Fibroblast of the aortic adventitia (primary cell): ENCODE data around the gene TPM1. TPM values are rescaled to one million over a fixed set of nuclear protein-coding genes. Genes with fewer than 3 reads are reported as not detected.

Experiments
- DNase-seq: peaks from one replicate; pipeline ENCODE4 v3.0.0-alpha.2; 2010; ENCODE audit warnings: low read depth
- H3K4me3 ChIP-seq: 2 replicates; pipeline ENCODE4 v1.5.1; 2011; ENCODE audit warnings: low read depth, mild to moderate bottlenecking, control low read depth, low read length, moderate library complexity
- total RNA-seq: library from RNA; depleted of rRNA; stranded (reverse); fragments of >200 nt; gene quantifications from 2 replicates; pipeline ENCODE4 v1.2.3, GENCODE V29; 2012; ENCODE audit warnings: low replicate concordance
- TF ChIP-seq, protein P1 (sequence below): IDR thresholded peaks from 2 replicates; pipeline ENCODE4 v1.5.1; 2011; ENCODE audit warnings: mild to moderate bottlenecking, low read length, control low read depth, inconsistent platforms; ENCODE audit not compliant: insufficient read depth

The TPM1 gene
- total RNA-seq, 1 donor = 261 TPM

DNA sequence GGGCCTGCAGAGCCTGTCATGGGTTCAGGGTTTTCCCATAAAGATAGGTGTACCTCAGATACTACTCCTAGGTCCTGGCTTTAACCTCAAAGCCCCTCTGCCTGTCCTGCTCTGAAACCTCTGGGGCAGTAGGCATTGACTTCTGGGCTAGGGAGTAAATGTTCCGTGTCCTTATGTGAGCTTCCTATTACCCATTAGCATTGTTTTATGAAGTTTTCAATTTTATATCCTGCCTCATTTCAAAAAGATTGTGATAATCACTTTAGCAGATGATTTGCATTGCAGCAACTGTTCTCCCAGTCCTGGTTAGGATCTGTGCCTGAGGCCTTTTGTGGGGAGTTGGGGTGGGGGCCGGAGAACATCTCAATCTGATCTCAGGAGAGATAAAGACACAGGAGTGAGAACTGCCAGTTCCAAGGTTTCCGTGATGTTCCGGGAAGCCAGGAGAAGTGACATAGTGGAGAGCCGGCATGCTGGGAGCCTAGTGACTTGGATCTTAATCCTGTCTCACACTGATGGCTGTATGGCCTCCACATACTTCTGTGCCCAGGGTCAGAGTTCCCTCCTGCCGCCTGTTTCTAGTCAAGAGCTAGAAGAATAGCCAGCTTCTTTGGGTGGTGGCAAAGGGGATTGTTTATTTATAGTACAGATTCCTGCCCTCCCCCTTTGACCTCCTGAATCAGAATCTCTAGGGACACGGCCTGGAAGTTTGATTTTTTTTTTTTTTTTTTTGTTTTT is 10.6 kb downstream of the TPM1 start:
- H3K4me3 ChIP-seq = no peak overlapping the region
- DNase-seq = peak; percentile 67
- TF ChIP-seq, protein P1, sequence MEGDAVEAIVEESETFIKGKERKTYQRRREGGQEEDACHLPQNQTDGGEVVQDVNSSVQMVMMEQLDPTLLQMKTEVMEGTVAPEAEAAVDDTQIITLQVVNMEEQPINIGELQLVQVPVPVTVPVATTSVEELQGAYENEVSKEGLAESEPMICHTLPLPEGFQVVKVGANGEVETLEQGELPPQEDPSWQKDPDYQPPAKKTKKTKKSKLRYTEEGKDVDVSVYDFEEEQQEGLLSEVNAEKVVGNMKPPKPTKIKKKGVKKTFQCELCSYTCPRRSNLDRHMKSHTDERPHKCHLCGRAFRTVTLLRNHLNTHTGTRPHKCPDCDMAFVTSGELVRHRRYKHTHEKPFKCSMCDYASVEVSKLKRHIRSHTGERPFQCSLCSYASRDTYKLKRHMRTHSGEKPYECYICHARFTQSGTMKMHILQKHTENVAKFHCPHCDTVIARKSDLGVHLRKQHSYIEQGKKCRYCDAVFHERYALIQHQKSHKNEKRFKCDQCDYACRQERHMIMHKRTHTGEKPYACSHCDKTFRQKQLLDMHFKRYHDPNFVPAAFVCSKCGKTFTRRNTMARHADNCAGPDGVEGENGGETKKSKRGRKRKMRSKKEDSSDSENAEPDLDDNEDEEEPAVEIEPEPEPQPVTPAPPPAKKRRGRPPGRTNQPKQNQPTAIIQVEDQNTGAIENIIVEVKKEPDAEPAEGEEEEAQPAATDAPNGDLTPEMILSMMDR = no peak

DNA sequence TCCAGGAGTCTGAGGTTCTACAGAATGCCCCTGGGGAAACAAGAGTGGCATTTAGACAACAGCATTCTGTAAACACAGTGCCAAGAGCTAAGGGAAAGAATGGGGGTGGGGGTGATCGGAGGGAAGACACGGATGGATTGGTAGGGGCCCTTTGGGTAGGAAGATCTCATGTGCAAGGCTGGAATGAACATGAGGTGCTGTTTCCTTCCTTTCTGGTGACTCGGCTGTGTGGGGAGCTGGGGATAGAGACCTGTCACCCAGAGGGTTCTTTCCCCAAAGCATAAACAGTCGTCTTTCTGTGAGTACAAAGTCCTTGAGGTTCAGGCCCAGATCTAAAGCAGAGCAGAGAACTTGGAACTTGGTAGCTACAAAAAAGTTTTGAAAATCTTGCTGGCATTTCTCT is 11.7 kb downstream of the TPM1 start:
- TF ChIP-seq, protein P1 = no peak
- DNase-seq = no peak
- H3K4me3 ChIP-seq = no peak overlapping the region

DNA sequence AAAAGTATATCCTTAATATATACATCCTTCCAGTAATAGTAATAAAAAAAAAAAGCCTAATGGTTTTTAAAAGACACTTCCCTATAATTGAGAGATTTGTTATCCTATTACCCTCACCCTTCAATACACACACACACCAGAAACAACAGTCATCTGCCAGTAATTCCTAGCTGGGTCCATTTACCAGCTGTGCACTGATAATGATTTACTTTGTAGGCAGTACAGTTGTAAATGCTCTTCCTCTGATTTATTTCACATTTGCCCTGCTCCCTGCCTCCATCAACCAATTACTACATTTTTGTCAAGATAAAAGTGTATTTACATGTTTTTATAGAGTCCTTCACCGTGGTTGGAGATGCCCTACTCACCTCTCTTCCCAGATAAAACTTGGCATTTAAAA is 12.4 kb downstream of the TPM1 start:
- no peak for DNase-seq
- TF ChIP-seq, protein P1 = no peak

DNA sequence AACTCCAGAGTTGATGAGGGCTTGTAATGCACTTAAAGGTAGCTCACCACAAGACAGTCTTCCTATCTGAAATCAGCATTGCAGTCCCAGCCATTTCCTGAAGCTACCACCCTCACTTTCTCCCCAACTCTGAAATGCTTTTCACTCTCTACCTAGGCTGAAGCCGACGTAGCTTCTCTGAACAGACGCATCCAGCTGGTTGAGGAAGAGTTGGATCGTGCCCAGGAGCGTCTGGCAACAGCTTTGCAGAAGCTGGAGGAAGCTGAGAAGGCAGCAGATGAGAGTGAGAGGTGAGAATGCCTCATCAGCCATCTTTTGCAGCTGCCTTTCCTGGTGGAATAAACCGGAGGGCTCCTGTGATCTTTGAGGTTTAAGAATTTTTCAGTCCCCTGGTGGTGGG is 14.3 kb downstream of the TPM1 start:
- TF ChIP-seq, protein P1 = no peak
- peak; percentile 49 for DNase-seq
- no peak overlapping the region for H3K4me3 ChIP-seq

More for the DNA sequence above, 12.4 kb downstream of the TPM1 start:
- H3K4me3 ChIP-seq = no peak overlapping the region

DNA sequence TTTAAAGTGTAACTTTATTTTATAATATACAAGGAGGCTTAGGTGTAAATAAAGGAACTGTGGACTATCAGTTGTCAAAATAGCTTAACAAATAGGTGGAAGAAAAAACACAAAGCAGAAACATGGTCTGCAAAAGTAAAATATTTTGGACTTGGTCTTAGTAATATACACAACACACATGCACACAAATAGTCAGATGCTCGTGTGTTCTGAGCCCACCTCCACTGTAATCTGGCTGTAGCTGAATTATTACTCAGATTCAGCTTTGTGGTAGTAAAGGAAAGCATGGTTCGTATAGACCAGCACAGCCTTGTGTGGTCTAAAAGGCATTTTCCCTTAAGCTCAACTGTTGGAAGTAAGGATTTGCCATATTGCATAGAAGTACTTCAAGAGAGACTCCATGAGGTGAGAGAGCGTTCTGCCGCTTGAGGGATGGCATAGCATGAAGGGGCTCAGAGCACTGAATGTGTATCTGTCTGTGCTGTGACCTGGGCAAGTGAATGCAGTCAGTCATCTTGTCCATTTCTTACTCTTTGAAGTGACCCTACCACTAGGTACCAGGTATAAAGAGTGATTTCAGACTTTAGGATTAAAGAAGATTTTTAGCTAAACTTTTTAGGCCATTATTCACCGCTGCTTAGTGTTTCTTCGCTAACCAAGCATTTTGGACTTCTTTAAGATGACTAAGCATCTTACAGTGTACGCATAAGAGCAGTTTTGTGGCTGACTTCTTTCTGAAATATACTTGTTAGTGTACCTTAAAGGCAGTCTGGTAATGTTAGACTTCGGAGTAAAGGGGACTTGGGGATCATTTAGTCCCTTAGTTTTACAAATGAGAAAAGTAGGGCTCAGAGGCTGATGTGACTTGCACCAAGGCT is 15.2 kb downstream of the TPM1 start:
- H3K4me3 ChIP-seq = no peak overlapping the region
- TF ChIP-seq, protein P1 = no peak
- DNase-seq = no peak

DNA sequence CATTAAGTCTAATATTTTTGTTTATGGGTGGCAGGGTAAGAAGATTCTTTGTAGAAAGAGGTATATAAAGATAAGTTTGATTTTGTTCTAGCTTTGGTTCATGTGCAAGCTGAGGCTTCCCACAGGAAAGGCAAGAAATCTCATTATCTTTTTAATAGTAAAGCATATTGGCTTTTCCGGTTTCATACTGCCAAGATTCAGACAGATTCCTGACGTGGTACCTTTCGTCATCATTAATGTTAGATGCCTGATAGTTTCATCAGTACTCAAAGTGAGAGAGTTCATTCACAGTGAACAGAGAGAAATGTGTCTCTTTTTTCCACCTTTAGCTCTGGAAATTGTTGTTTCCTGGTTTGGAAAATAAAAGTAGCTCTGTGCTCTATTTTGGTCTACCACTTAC is 16.5 kb downstream of the TPM1 start:
- no peak overlapping the region for H3K4me3 ChIP-seq
- TF ChIP-seq, protein P1 = no peak
- DNase-seq = no peak
